Thoracic aorta (tissue), 2 donors: ENCODE data around the gene POU4F2. TPM values are rescaled to one million over a fixed set of nuclear protein-coding genes. Genes with fewer than 3 reads are reported as not detected.

Source experiments
- ATAC-seq: fragments of 150-250 bp; one replicate; pipeline ENCODE4 v1.8.0; 2017; ENCODE audit warnings: low read depth; ENCODE audit not compliant: insufficient number of reproducible peaks, low FRiP score
- DNase-seq: peaks from one replicate; pipeline ENCODE4 v3.0.0-alpha.2; 2020; ENCODE audit warnings: low spot score
- H3K27ac ChIP-seq, 2 donors: fragments of 200-600 bp; sonication (generic); 1 replicate in 1 of 2; 2 replicates in 1 of 2; pipeline ENCODE4 v1.5.1; 2016; ENCODE audit warnings: mild to moderate bottlenecking in 2 of 2, moderate library complexity in 2 of 2
- H3K27me3 ChIP-seq: fragments of 200-600 bp; sonication (generic); replicated peaks from 2 replicates; pipeline ENCODE4 v1.6.0; 2016; ENCODE audit warnings: mild to moderate bottlenecking; ENCODE audit not compliant: insufficient read depth
- H3K36me3 ChIP-seq: fragments of 200-600 bp; sonication (generic); one replicate; pipeline ENCODE4 v1.5.1; 2016
- H3K4me1 ChIP-seq, 2 donors: fragments of 200-600 bp; sonication (generic); 1 replicate in 1 of 2; 2 replicates in 1 of 2; pipeline versions ENCODE4 v1.5.1 to v1.6.0; 2016; ENCODE audit warnings: low read depth in 2 of 2, mild to moderate bottlenecking in 1 of 2; ENCODE audit not compliant: control insufficient read depth in 1 of 2
- H3K4me3 ChIP-seq: fragments of 200-600 bp; sonication (generic); 2 replicates; pipeline ENCODE4 v1.5.1; 2016; ENCODE audit warnings: mild to moderate bottlenecking
- H3K9me3 ChIP-seq: fragments of 200-600 bp; sonication (generic); 2 replicates; pipeline ENCODE4 v1.5.1; 2016
- total RNA-seq, 2 donors: library from RNA; depleted of rRNA; stranded (reverse); fragments of >200 nt; gene quantifications; one replicate each; pipeline versions ENCODE4 v1.1.0 to v1.2.3, GENCODE V29; 2016
- TF ChIP-seq, protein P1 (sequence below): fragments of 200-600 bp; sonication (generic); IDR thresholded peaks from one replicate; pipeline ENCODE4 v1.5.1; 2019; ENCODE audit warnings: antibody characterized with exemption

Gene POU4F2, protein sequence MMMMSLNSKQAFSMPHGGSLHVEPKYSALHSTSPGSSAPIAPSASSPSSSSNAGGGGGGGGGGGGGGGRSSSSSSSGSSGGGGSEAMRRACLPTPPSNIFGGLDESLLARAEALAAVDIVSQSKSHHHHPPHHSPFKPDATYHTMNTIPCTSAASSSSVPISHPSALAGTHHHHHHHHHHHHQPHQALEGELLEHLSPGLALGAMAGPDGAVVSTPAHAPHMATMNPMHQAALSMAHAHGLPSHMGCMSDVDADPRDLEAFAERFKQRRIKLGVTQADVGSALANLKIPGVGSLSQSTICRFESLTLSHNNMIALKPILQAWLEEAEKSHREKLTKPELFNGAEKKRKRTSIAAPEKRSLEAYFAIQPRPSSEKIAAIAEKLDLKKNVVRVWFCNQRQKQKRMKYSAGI
- total RNA-seq: not detected

DNA sequence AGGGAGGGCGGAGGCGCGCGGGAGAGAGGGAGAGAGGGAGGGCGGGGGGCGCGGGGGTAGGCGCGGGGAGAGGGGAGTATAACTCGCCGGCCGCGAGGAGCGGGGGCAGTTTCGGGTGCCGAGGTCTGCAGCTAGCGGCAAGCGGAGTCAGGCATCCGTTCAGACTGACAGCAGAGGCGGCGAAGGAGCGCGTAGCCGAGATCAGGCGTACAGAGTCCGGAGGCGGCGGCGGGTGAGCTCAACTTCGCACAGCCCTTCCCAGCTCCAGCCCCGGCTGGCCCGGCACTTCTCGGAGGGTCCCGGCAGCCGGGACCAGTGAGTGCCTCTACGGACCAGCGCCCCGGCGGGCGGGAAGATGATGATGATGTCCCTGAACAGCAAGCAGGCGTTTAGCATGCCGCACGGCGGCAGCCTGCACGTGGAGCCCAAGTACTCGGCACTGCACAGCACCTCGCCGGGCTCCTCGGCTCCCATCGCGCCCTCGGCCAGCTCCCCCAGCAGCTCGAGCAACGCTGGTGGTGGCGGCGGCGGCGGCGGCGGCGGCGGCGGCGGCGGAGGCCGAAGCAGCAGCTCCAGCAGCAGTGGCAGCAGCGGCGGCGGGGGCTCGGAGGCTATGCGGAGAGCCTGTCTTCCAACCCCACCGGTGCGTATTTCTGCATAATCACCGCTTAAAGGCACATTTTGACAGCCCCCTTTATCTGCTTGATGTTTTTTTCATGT lies at the start of gene POU4F2:
POU4F2 (plus strand) TSS at position 108 of the 720 bp plus-strand sequence; CDS start at position 356, 248 bp downstream.
- Histone ChIP-seq H3K9me3 (no peaks in the 10 kb centered on the region), H3K4me3 (peak within 1 kb of the TSS; percentile 57), H3K27me3 (no peaks in the 10 kb centered on the region), H3K36me3 (no peaks in the 10 kb centered on the region), H3K4me1 (peaks cover 0 to 27% of the 10 kb centered on the region in 2 donors), H3K27ac (no peak within 1 kb of the TSS)
- TF ChIP-seq, protein P1, sequence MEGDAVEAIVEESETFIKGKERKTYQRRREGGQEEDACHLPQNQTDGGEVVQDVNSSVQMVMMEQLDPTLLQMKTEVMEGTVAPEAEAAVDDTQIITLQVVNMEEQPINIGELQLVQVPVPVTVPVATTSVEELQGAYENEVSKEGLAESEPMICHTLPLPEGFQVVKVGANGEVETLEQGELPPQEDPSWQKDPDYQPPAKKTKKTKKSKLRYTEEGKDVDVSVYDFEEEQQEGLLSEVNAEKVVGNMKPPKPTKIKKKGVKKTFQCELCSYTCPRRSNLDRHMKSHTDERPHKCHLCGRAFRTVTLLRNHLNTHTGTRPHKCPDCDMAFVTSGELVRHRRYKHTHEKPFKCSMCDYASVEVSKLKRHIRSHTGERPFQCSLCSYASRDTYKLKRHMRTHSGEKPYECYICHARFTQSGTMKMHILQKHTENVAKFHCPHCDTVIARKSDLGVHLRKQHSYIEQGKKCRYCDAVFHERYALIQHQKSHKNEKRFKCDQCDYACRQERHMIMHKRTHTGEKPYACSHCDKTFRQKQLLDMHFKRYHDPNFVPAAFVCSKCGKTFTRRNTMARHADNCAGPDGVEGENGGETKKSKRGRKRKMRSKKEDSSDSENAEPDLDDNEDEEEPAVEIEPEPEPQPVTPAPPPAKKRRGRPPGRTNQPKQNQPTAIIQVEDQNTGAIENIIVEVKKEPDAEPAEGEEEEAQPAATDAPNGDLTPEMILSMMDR: no peak
- ATAC-seq (no peak), DNase-seq (no peak)

DNA sequence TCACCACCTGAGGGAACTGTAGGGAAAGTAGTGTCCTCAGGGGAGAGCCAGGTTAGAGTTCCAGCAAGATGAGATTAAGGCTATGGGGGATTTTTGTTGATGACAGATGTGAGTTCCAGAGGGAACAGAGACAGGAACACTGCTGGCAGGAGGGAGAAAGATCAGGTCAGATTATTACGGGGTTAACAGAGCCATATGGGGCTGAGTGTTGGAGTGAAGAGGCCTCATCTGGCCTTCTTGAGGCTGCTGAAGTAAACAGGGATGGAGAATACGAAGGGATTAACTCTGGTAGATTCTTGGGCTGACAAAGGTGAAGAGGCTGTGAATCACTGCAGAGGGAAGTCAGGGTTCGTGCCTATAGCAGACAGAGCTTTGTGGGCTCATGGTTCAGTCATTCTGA lies 47.9 kb upstream of the POU4F2 start:
- no peaks in the 10 kb centered on the region for H3K9me3 ChIP-seq
- H3K4me1 ChIP-seq: no peaks in the 10 kb centered on the region
- H3K27me3 ChIP-seq: no peaks in the 10 kb centered on the region
- no peak overlapping the region for H3K4me3 ChIP-seq
- ATAC-seq: no peak
- DNase-seq: no peak
- TF ChIP-seq, protein P1: no peak
- no peaks in the 10 kb centered on the region for H3K36me3 ChIP-seq
- no peak overlapping the region for H3K27ac ChIP-seq

DNA sequence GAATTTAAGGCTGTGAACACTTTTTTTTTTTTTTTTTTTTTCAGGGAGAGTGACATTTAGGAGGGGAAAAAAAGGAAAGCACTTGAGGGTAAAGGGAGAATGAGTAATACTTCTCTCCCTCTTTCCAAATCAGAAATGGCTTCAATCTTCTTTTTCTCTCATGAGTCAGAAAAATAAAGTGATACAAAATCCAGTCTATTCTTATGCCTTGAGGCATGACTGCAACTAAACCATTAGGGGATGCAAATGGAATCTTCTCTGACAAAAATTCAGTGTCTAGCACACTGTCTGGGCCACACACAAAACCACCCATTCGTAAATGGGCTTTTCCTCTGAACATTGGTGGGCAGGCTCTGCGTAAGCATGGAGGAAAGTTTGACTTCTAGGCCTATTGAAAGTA lies 46.7 kb upstream of the POU4F2 start:
- Histone ChIP-seq H3K36me3 (no peaks in the 10 kb centered on the region), H3K27me3 (no peaks in the 10 kb centered on the region), H3K4me1 (no peaks in the 10 kb centered on the region), H3K9me3 (no peaks in the 10 kb centered on the region), H3K27ac (no peak overlapping the region), H3K4me3 (no peak overlapping the region)
- DNase-seq (no peak), ATAC-seq (no peak)
- TF ChIP-seq, protein P1: no peak

DNA sequence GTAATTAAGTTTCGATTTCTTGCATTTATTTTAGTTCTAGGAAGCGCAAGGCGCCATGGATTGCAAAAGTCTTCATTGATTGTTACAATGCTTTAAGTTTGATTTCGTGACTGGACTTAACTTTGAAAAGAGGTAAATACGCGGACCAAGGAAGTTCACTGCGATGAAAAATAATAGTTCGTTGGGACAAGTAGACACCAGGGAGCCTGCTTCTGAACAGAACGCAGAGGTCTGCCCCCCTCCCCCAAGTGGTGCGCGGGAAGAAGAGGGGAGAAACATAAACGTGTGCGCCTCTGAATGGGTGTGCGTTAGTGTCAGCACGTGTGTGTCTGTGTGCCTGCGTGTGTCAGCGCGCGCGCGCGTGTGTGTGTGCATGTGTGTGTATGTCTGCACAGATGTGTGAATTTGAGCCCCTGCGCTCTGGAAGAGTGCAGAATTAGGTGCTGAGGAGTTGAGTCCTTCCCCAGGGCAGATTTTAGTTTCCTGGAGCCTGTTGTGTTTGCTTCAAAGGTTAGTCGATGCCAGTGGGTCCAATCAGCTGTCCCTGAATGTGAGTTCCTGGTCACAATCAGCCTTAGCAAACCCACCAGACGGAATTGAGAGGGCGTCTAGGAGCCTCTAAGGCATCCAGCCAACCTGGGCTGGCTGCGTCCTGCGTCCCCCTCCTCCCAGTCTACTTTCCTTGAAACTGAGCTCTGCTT lies 5.8 kb upstream of the POU4F2 start:
- no peak for ATAC-seq
- no peak for DNase-seq
- Histone ChIP-seq H3K27ac (no peak overlapping the region), H3K27me3 (no peaks in the 10 kb centered on the region), H3K4me1 (peaks cover 0 to 6% of the 10 kb centered on the region in 2 donors), H3K4me3 (no peak overlapping the region), H3K36me3 (no peaks in the 10 kb centered on the region), H3K9me3 (no peaks in the 10 kb centered on the region)
- TF ChIP-seq, protein P1: no peak

DNA sequence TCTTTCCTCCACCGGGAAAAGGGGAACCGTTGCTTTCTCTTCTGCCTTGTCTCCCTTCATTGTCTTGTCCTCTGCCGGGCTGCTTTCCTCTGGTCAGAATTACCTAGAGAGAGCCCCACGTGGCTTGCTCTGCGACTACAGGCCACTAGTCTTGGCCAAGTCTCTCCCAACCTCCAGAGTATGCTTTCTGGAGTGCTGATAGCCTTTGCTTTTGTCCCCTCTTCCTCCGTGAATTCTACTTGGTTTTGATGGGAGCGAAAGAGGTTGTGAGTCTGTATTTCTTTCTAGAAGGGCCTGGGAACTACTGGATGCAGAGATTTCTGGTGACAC lies 5.3 kb upstream of the POU4F2 start:
- no peaks in the 10 kb centered on the region for H3K36me3 ChIP-seq
- ATAC-seq: no peak
- peaks cover 0 to 11% of the 10 kb centered on the region in 2 donors for H3K4me1 ChIP-seq
- H3K9me3 ChIP-seq: no peaks in the 10 kb centered on the region
- H3K27ac ChIP-seq: no peak overlapping the region
- no peak overlapping the region for H3K4me3 ChIP-seq
- TF ChIP-seq, protein P1: no peak
- no peak for DNase-seq
- no peaks in the 10 kb centered on the region for H3K27me3 ChIP-seq
